Stimulated activated memory B cell treated with anti-CD40 and anti-IgM and Interleukin-4, amounts not matched to agents 10 μg/mL and 1 μg/mL and 100 μg/mL, for 72 hours (primary cell): ENCODE results near the gene TSSC4.
A peak's percentile ranks its signal among the peaks of the same experiment; 100 is the strongest.

Source experiments
- ATAC-seq: fragments of 150-1000 bp; cut with Tn5 transposase; 2 replicates; pipeline ENCODE4 v1.10.0; 2021
- H3K27ac Mint-ChIP-seq: one replicate; pipeline ENCODE4 v1.8.0; 2022; ENCODE audit warnings: mild to moderate bottlenecking, mixed read lengths
- H3K27me3 Mint-ChIP-seq: one replicate; pipeline ENCODE4 v1.8.0; 2022; ENCODE audit warnings: mixed read lengths
- H3K36me3 Mint-ChIP-seq: one replicate; pipeline ENCODE4 v1.8.0; 2022; ENCODE audit warnings: mixed read lengths
- H3K4me1 Mint-ChIP-seq: one replicate; pipeline ENCODE4 v1.8.0; 2022; ENCODE audit warnings: mixed read lengths
- H3K4me3 Mint-ChIP-seq: one replicate; pipeline ENCODE4 v1.8.0; 2022; ENCODE audit warnings: mild to moderate bottlenecking, moderate library complexity, mixed read lengths
- H3K9me3 Mint-ChIP-seq: one replicate; pipeline ENCODE4 v1.8.0; 2022; ENCODE audit warnings: mixed read lengths

Gene TSSC4

DNA sequence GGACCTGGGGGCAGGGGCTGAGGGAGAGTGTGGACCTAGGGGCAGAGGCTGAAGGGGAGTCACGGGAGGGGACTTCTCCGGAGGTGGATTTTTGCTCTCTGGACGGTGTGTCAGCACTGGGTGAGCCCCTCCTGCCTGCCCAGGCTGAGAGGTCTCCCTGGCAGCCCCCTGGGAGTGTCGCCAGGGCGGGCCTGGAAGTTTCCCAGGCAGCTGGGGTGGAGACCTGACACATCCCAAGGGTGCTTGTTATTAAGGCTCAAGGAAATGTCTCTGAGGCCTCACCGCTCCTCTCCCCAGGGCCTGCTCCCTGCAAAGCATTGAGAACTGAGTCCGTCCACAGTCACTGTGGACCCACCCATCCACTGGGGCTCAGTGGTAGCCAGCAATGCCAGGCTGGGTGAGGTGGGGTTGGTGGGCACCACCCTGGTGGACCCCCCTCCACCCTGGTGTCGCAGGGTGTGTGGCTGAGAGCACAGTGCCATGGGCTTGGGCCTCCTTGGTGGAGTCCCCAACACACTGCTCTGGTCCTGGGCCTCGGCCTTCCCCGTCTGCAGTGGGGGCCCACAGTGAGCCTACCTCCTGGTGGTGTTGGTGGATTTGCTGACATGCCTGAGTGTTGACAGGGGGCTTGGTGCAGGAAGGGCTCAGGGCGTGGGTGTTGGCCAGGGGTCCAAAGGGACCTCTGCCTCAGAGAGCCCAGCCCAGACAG, 20.9 kb upstream of the TSSC4 start:
- Mint-ChIP-seq H3K4me1 (peaks cover 74% of the 10 kb centered on the region), H3K27ac (peak overlapping the region; percentile 91), H3K27me3 (no peaks in the 10 kb centered on the region), H3K36me3 (no peaks in the 10 kb centered on the region), H3K4me3 (peak overlapping the region; percentile 69), H3K9me3 (no peaks in the 10 kb centered on the region)
- no peak for ATAC-seq

GRCh38 chr11:2380396-2380795, 20.2 kb upstream of the TSSC4 start:
- peak overlapping the region; percentile 69 for H3K4me3 Mint-ChIP-seq
- H3K27me3 Mint-ChIP-seq, result no peaks in the 10 kb centered on the region
- peaks cover 81% of the 10 kb centered on the region for H3K4me1 Mint-ChIP-seq
- H3K36me3 Mint-ChIP-seq, result no peaks in the 10 kb centered on the region
- H3K9me3 Mint-ChIP-seq, result no peaks in the 10 kb centered on the region
- no peak for ATAC-seq
- H3K27ac Mint-ChIP-seq, result peak overlapping the region; percentile 91

- Mint-ChIP-seq H3K9me3 (no peaks in the 10 kb centered on the region), H3K36me3 (no peaks in the 10 kb centered on the region), H3K4me3 (peak overlapping the region; percentile 69), H3K27ac (peak overlapping the region; percentile 91), H3K4me1 (peaks cover 86% of the 10 kb centered on the region), H3K27me3 (no peaks in the 10 kb centered on the region)
- peak; percentile 0 for ATAC-seq
These were observed 19.7 kb upstream of the TSSC4 start for GRCh38 chr11:2380807-2381350.

DNA sequence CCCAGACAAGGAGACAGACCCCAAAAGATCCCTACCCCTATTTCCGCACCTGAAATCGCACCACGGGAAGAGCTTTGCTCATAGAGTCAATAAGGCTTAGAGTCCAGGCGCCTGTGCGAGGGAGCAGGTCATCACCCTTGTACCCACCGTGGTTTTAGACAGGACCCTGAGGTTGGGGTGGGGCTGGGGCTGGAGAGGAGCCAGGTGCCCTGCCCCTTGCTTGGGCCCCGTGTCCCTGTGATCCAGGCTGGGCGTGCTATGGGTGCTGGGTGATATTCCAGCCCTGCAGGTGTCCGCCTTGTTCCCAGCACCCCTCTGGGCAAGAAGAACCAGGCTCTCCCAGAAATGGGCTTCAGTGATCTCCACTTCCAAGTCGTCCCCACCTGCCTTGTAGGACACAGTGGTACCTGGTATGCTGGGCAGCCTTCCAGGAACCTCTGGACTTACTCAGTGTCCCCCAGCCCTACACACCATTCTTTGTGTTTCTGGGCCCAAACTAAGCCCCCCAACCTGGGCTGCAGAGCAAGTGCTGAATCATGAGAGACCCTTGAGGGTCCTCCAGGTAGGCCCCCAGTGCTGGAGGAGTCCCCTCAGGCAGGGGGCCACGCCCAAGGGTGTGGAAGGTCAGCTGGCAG, 18.9 kb upstream of the TSSC4 start:
- ATAC-seq, result no peak
- Mint-ChIP-seq H3K4me1 (peaks cover 89% of the 10 kb centered on the region), H3K36me3 (no peaks in the 10 kb centered on the region), H3K27ac (peak overlapping the region; percentile 91), H3K4me3 (peak overlapping the region; percentile 69), H3K27me3 (no peaks in the 10 kb centered on the region), H3K9me3 (no peaks in the 10 kb centered on the region)

GRCh38 chr11:2382129-2382517, 18.4 kb upstream of the TSSC4 start:
- H3K27me3 Mint-ChIP-seq, result no peaks in the 10 kb centered on the region
- H3K27ac Mint-ChIP-seq, result peak overlapping the region; percentile 91
- H3K9me3 Mint-ChIP-seq, result no peaks in the 10 kb centered on the region
- H3K36me3 Mint-ChIP-seq, result no peaks in the 10 kb centered on the region
- no peak overlapping the region for H3K4me3 Mint-ChIP-seq
- H3K4me1 Mint-ChIP-seq, result peaks cover 92% of the 10 kb centered on the region
- no peak for ATAC-seq

DNA sequence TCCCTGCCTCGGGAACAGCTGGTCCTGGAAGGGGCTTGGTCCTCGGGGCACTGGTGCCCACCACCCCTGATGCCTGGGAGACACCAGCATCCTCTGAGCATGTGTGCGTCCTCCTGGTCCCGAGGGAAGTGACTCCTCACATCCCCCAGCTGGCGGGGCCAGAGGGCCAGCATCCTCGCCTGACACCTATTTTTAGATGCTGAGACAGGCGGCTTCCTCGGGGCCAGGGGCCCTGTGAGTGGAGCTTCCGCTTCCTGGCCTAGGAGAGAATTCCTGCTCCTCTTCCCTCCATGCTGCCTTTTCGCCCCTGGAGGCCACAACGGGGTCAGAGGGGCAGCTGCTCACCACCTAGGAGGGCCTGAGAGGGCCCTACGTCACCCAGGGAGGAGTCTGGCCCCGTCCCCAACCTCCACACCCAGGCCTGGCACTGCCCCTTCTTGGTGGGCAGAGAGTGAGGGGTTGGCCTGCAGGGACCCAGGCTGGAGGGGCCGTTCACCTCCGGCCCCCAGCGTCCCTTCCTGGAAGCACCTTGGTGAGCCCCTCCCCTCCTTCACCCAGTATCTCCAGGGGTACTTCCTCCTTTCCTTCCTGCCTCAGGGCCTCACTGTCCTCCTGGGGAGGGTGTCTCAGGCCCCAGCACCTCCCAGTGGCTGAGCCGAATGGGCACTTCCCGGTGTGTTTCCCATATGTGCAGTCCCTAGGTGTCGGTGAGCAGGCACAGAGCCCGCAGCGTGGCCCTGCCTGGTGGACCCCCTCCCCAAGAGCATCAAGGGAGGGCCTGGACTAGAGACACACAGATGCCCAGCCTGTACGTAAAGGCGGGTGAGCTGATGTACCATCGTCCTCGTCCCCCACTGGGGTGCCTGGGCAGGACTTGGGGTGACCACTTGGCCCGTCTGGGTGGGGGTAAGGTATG, 17.4 kb upstream of the TSSC4 start:
- Mint-ChIP-seq H3K36me3 (no peaks in the 10 kb centered on the region), H3K27me3 (no peaks in the 10 kb centered on the region), H3K9me3 (no peaks in the 10 kb centered on the region), H3K4me3 (peak overlapping the region; percentile 79), H3K27ac (peak overlapping the region; percentile 91), H3K4me1 (peaks cover 97% of the 10 kb centered on the region)
- no peak for ATAC-seq

- Mint-ChIP-seq H3K4me3 (peak overlapping the region; percentile 86), H3K27ac (peak overlapping the region; percentile 91), H3K9me3 (no peaks in the 10 kb centered on the region), H3K36me3 (no peaks in the 10 kb centered on the region), H3K27me3 (no peaks in the 10 kb centered on the region), H3K4me1 (peaks cover 95% of the 10 kb centered on the region)
- ATAC-seq, result peak; percentile 62
These were observed 16.4 kb upstream of the TSSC4 start for GRCh38 chr11:2383852-2384804.

GRCh38 chr11:2385156-2386151, 15.1 kb upstream of the TSSC4 start:
- H3K4me1 Mint-ChIP-seq, result peaks cover 95% of the 10 kb centered on the region
- no peaks in the 10 kb centered on the region for H3K9me3 Mint-ChIP-seq
- peak overlapping the region; percentile 86 for H3K4me3 Mint-ChIP-seq
- ATAC-seq, result peak; percentile 76
- peak overlapping the region; percentile 91 for H3K27ac Mint-ChIP-seq
- no peaks in the 10 kb centered on the region for H3K27me3 Mint-ChIP-seq
- H3K36me3 Mint-ChIP-seq, result peaks cover 4% of the 10 kb centered on the region

- peak overlapping the region; percentile 86 for H3K4me3 Mint-ChIP-seq
- H3K4me1 Mint-ChIP-seq, result peaks cover 95% of the 10 kb centered on the region
- no peaks in the 10 kb centered on the region for H3K27me3 Mint-ChIP-seq
These were observed 14.0 kb upstream of the TSSC4 start for GRCh38 chr11:2386591-2386990.

GRCh38 chr11:2387266-2387987, 13.1 kb upstream of the TSSC4 start:
- no peaks in the 10 kb centered on the region for H3K9me3 Mint-ChIP-seq
- peak overlapping the region; percentile 91 for H3K27ac Mint-ChIP-seq
- no peak for ATAC-seq
- peaks cover 11% of the 10 kb centered on the region for H3K36me3 Mint-ChIP-seq
- peak overlapping the region; percentile 86 for H3K4me3 Mint-ChIP-seq
- H3K4me1 Mint-ChIP-seq, result peaks cover 95% of the 10 kb centered on the region
- H3K27me3 Mint-ChIP-seq, result no peaks in the 10 kb centered on the region

More at GRCh38 chr11:2386591-2386990, 14.0 kb upstream of the TSSC4 start:
- no peaks in the 10 kb centered on the region for H3K9me3 Mint-ChIP-seq
- H3K27ac Mint-ChIP-seq, result peak overlapping the region; percentile 91
- H3K36me3 Mint-ChIP-seq, result peaks cover 7% of the 10 kb centered on the region
- no peak for ATAC-seq

- Mint-ChIP-seq H3K27me3 (no peaks in the 10 kb centered on the region), H3K36me3 (peaks cover 11% of the 10 kb centered on the region), H3K9me3 (no peaks in the 10 kb centered on the region), H3K4me3 (peak overlapping the region; percentile 11), H3K27ac (peak overlapping the region; percentile 77), H3K4me1 (peaks cover 95% of the 10 kb centered on the region)
- no peak for ATAC-seq
These were observed 11.8 kb upstream of the TSSC4 start for GRCh38 chr11:2388431-2389376.
